B cell (primary cell): ENCODE results near the gene SERPINA10. TPM values are rescaled to one million over a fixed set of nuclear protein-coding genes. Genes with fewer than 3 reads are reported as not detected.

ENCODE experiments used
- ATAC-seq: fragments of 200-7000 bp; cut with Tn5 transposase; one replicate; pipeline ENCODE4 v1.10.0; 2021; ENCODE audit warnings: low read depth, mild to moderate bottlenecking, moderate number of reproducible peaks, moderate library complexity
- CTCF ChIA-PET: fragments of 350-600 bp; sonication (Branson Sonifier 250); formaldehyde crosslinking; loops from one replicate; lab custom pipeline; 2021; ENCODE audit warnings: antibody characterized with exemption, inconsistent platforms; lab: Charles Lee
- POLR2A ChIA-PET: fragments of 350-600 bp; sonication (Branson Sonifier 250); formaldehyde crosslinking; loops from one replicate; lab custom pipeline; 2021; ENCODE audit warnings: antibody characterized with exemption; lab: Charles Lee
- DNase-seq: peaks from one replicate; pipeline ENCODE4 v3.0.0; 2013
- H2AFZ ChIP-seq: 2 replicates; pipeline ENCODE4 v1.6.1; 2012; ENCODE audit warnings: mild to moderate bottlenecking, low read depth, low read length; ENCODE audit not compliant: insufficient read depth, poor library complexity, severe bottlenecking
- H3K27ac ChIP-seq, 2 donors: 1 replicate in 1 of 2; 2 replicates in 1 of 2; pipeline ENCODE4 v1.5.1; 2012 to 2013; ENCODE audit warnings: low read length in 2 of 2, mild to moderate bottlenecking in 2 of 2, moderate library complexity in 1 of 2
- H3K27me3 ChIP-seq, 4 experiments: fragments of 200-600 bp in 1 of 4; sonication (generic) in 1 of 4; replicated peaks in 1 of 4; 1 replicate in 2 of 4; 2 replicates in 2 of 4; pipeline versions ENCODE4 v1.6.1 to v1.7.0; 2013 to 2016; ENCODE audit warnings: low read length in 3 of 4, mild to moderate bottlenecking in 2 of 4, mixed read lengths in 1 of 4, moderate library complexity in 1 of 4; ENCODE audit not compliant: insufficient read depth in 4 of 4, control insufficient read depth in 3 of 4; ENCODE audit errors: control extremely low read depth in 1 of 4
- H3K36me3 ChIP-seq, 2 experiments: replicated peaks in 1 of 2; 1 replicate in 1 of 2; 2 replicates in 1 of 2; pipeline versions ENCODE4 v1.6.1 to v1.7.1; 2013; ENCODE audit warnings: low read length in 1 of 2; ENCODE audit not compliant: insufficient read depth in 2 of 2, control insufficient read depth in 1 of 2; ENCODE audit errors: control extremely low read depth in 1 of 2, extremely low read depth in 1 of 2
- H3K4me1 ChIP-seq, 2 donors: fragments of 200-600 bp in 1 of 2; sonication (generic) in 1 of 2; 1 replicate in 1 of 2; 2 replicates in 1 of 2; pipeline versions ENCODE4 v1.5.1 to v1.6.1; 2013 to 2017; ENCODE audit warnings: low read length in 2 of 2; ENCODE audit not compliant: control insufficient read depth in 2 of 2, insufficient read depth in 2 of 2
- H3K4me2 ChIP-seq: replicated peaks from 2 replicates; pipeline ENCODE3; 2012; ENCODE audit warnings: mild to moderate bottlenecking, low read depth, low read length; ENCODE audit not compliant: poor library complexity, severe bottlenecking
- H3K4me3 ChIP-seq, 5 experiments: fragments of 200-600 bp in 1 of 5; sonication (generic) in 1 of 5; 1 replicate in 3 of 5; 2 replicates in 2 of 5; pipeline versions ENCODE4 v1.5.1 to v1.7.0; 2011 to 2016; ENCODE audit warnings: low read length in 4 of 5, mild to moderate bottlenecking in 4 of 5, low read depth in 2 of 5, control low read depth in 1 of 5, moderate library complexity in 1 of 5; ENCODE audit not compliant: insufficient read depth in 1 of 5; ENCODE audit errors: control extremely low read depth in 1 of 5, extremely low read depth in 1 of 5
- H3K79me2 ChIP-seq: fragments of 200-600 bp; sonication (generic); one replicate; pipeline ENCODE4 v1.6.0; 2016; ENCODE audit warnings: low read length; ENCODE audit not compliant: control insufficient read depth, insufficient read depth
- H3K9ac ChIP-seq: fragments of 200-600 bp; sonication (generic); 2 replicates; pipeline ENCODE4 v1.6.1; 2017; ENCODE audit warnings: mild to moderate bottlenecking, low read length, moderate library complexity
- H3K9me3 ChIP-seq, 3 donors: one replicate each; pipeline versions ENCODE4 v1.6.1 to v1.7.1; 2013; ENCODE audit warnings: low read length in 2 of 3; ENCODE audit not compliant: control insufficient read depth in 2 of 3, insufficient read depth in 1 of 3; ENCODE audit errors: control extremely low read depth in 1 of 3
- H4K20me1 ChIP-seq: 2 replicates; pipeline ENCODE4 v1.6.0; 2012; ENCODE audit warnings: mild to moderate bottlenecking, low read length; ENCODE audit not compliant: insufficient read depth, control insufficient read depth, poor library complexity, severe bottlenecking
- H3K27ac Mint-ChIP-seq: one replicate; pipeline ENCODE4 v1.8.0; 2021; ENCODE audit warnings: mixed read lengths
- H3K27me3 Mint-ChIP-seq: one replicate; pipeline ENCODE4 v1.8.0; 2021; ENCODE audit warnings: mixed read lengths
- H3K4me1 Mint-ChIP-seq: one replicate; pipeline ENCODE4 v1.8.0; 2021; ENCODE audit warnings: mixed read lengths
- H3K4me3 Mint-ChIP-seq: one replicate; pipeline ENCODE4 v1.8.0; 2021; ENCODE audit warnings: mixed read lengths
- H3K9me3 Mint-ChIP-seq: one replicate; pipeline ENCODE4 v1.8.0; 2022; ENCODE audit warnings: mixed read lengths; ENCODE audit not compliant: insufficient read depth
- EZH2 ChIP-seq: IDR thresholded peaks from 2 replicates; pipeline ENCODE4 v1.6.1; 2012; ENCODE audit warnings: borderline replicate concordance, low read depth, mild to moderate bottlenecking, moderate library complexity, low read length; ENCODE audit not compliant: insufficient read depth, poor library complexity, severe bottlenecking
- WGBS: methylation state at CpG from one replicate; pipeline ENCODE4 v1.1.5; 2013; ENCODE audit warnings: missing lambda C conversion rate; ENCODE audit not compliant: insufficient coverage; 5-methylcytosine and 5-hydroxymethylcytosine counted together
- intact Hi-C: fragments of 100-400 bp; cut with micrococcal nuclease; formaldehyde crosslinking; loops from one replicate; pipeline ENCODE4 v1.10.0; 2022
- polyA plus RNA-seq: library from polyadenylated mRNA; depleted of rRNA; stranded (reverse); fragments of >200 nt; gene quantifications from 2 replicates; pipeline ENCODE4 v1.2.3, GENCODE V29; 2012
- total RNA-seq, 2 donors: library from RNA; stranded (reverse); fragments of 120-200 nt in 1 of 2; gene quantifications; 1 replicate in 1 of 2; 2 replicates in 1 of 2; pipeline versions ENCODE4 v1.2.3 to v1.2.4, GENCODE V29; 2013 to 2022
- TF ChIP-seq, protein P1 (sequence below): fragments of 200-600 bp; IDR thresholded peaks from one replicate; pipeline ENCODE4 v1.8.0; 2022; ENCODE audit warnings: antibody characterized with exemption, mild to moderate bottlenecking

The SERPINA10 gene
- total and polyA plus RNA-seq, 2 donors (not counting 1 experiment from before 2014, with no cell fraction given) = not detected

DNA sequence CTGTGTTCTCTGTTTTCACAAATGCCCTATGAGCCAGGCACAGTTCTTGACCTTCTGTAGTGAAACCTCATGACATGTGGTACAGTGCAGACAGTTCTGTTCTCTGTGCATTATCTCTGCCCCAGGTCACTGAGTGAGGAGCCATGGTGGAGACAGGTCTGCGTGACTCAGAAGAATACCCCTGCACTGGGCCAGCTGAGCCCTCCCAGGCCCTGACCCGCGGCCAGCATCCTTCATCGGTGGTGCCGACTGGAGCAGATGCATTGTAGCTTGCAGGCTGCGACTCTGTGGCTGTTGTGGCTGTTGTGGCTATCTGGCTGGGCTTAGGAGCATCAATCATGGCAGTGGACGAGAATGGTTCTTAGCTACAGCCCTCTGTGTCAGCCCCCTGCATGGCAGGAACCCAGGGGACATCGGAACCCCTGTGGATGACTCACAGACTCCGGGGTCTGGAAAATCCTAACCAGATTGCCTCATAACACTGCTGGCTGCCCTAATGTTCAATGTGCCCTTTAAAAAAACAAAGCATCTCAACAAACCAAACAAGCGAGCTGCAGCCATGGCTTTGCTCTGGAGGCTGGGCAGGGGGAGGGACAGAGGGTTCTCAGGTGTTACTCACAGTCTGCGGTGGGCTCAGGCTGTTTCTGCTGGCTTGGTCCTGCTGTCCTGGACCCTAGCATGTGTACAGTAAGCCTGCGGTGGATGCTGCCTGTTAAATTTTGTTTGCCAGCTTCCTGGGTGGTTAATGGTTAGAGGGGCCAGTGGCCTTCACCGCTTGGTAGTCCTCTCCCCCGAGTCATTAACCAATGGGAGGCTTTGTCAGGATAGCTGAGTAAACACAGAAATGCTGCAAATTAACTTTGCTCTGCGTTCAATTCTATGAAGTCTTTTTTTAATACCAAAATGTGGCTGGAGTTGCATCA, 29.8 kb upstream of the SERPINA10 start, which contains the start of gene SERPINA6:
SERPINA6 (minus strand) TSS at position 689 of the 923 bp plus-strand sequence. CDS start 8,688 bp downstream, outside the sequence.
- Histone ChIP-seq H3K4me1 (no peaks in the 10 kb centered on the region), H3K9me3 (peaks cover 0 to 9% (median 0%) of the 10 kb centered on the region in 3 donors), H3K27me3 (no peaks in the 10 kb centered on the region), H3K27ac (no peak within 1 kb of the TSS), H3K4me3 (no peak within 1 kb of the TSS), H3K4me2 (no peak within 1 kb of the TSS), H3K36me3 (no peaks in the 10 kb centered on the region), H3K79me2 (no peaks in the 10 kb centered on the region), H4K20me1 (no peaks in the 10 kb centered on the region), H2AFZ (no peak within 1 kb of the TSS), H3K9ac (no peak within 1 kb of the TSS)
- intact Hi-C loops = no loop called here
- ATAC-seq = no peak
- POLR2A ChIA-PET = no interaction called here
- Mint-ChIP-seq H3K9me3 (peaks cover 2% of the 10 kb centered on the region), H3K27ac (no peak within 1 kb of the TSS), H3K4me3 (no peak within 1 kb of the TSS), H3K4me1 (no peaks in the 10 kb centered on the region), H3K27me3 (no peaks in the 10 kb centered on the region)
- WGBS = 81% methylated on average over 13 of the region's 15 CpGs
- TF ChIP-seq, protein P1, sequence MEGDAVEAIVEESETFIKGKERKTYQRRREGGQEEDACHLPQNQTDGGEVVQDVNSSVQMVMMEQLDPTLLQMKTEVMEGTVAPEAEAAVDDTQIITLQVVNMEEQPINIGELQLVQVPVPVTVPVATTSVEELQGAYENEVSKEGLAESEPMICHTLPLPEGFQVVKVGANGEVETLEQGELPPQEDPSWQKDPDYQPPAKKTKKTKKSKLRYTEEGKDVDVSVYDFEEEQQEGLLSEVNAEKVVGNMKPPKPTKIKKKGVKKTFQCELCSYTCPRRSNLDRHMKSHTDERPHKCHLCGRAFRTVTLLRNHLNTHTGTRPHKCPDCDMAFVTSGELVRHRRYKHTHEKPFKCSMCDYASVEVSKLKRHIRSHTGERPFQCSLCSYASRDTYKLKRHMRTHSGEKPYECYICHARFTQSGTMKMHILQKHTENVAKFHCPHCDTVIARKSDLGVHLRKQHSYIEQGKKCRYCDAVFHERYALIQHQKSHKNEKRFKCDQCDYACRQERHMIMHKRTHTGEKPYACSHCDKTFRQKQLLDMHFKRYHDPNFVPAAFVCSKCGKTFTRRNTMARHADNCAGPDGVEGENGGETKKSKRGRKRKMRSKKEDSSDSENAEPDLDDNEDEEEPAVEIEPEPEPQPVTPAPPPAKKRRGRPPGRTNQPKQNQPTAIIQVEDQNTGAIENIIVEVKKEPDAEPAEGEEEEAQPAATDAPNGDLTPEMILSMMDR = no peak
- TF ChIP-seq EZH2 = no peak
- CTCF ChIA-PET = no interaction called here
- DNase-seq = no peak
